ENCODE results near the gene NEURL3.
"Not testable (repeated sequence)": the region's sequence is repeated elsewhere in the genome, so short reads cannot be mapped to it uniquely, and the experiment has no call there.

Gene NEURL3

DNA sequence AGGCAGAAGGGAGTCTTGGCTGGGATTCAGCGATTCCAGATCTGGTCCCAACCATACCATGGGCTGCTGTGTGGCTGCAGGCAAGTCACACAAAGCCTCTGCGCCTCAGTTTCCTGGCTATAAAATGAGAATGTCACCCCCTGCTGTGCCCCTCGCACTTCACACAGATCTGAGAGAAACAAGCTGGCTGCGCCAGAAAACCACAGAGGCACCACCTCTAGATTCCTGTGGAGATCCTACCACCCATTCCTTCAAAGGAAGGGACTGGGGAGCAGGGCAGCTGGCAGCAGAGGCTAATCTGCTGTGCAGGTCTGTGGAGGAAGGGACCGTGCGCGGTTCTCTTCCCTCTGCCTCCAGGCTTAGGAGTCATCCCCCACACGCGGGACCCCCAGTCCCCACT lies 19.8 kb downstream of the NEURL3 start:
- DNase-seq (ENCODE audit: low spot score) = no peak

DNA sequence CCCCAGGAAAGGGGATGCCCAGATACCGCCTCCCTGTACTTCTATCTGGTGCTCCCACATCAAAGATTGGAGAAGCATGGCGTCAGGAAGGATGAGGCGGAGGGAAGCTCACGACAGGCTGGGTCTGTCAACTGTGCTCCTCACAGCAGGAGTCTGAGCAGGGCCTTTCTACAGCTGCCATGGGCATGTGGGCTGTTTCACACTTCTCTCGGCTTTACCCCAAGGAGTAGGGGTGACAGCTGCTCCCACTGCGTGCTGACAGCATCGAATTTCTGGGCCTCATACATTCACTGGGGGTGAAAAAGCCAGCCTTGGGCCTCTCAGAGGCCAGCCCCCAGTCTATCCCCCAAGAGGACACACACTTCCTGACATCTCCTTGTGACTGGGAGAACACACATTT lies 21.1 kb downstream of the NEURL3 start:
- DNase-seq (ENCODE audit: low spot score) = no peak

DNA sequence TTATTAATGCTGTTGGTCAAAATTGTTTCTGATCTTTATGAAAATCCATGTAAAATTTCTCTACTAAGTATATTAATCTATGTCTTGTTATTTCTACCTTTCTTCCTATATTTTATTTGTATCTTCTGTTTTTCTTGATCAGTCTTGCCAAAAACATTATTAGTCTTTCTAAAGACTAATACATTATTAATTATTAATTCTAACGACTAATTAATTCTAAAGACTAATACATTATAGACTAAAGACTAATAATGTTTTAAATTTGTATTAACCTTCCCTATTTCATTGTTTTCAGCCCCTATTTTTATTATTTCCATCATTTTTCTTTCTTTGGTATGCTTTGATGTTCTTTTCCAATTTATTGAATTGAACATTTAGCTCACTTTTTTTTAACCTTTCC lies 27.7 kb downstream of the NEURL3 start:
- DNase-seq (ENCODE audit: low spot score) = no peak

DNA sequence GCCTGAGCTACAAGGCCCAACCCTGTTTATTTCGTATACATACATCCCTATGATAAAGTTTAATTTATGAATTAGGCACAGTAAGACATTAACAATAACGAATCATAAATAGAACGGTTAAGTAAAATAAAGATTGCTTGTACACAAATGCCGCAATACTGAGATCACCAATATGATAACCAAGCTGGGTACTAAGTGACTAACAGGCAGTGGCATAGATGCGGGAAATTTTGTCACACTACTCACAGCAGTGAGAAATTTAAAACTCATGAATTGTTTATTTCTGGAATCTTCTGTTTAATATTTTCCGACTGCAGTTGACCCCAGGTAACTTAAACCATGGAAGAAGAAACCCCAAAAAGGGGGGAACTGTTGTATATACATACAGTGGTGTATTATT lies 33.4 kb downstream of the NEURL3 start:
- no peak for DNase-seq (ENCODE audit: low spot score)

DNA sequence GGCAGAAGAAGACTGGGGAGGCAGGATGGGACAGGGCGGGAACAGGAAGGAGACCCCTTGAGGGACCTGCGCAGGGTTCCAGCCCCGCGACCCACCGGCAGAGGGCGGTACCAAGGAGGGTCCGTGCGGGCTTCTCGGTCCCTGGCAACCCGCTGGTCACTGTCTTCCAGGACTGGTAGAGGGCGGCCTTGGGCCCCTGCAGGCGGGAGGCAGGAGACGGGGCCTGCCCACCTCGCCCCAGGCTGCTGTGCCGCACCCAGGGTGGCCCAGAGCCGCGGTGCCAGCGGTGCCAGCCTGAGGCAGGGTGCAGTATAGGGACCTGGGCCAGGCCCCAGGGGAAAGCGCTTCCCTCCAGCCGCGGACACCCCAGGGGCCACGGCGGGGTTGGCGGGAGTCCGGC lies 34.5 kb downstream of the NEURL3 start:
- peak; percentile 47 for DNase-seq (ENCODE audit: low spot score)

- DNase-seq (ENCODE audit: low spot score) = no peak
Measured at GRCh38 chr2:96470109-96470508, 35.0 kb downstream of the NEURL3 start.

- no peak for DNase-seq (ENCODE audit: low spot score)
Measured at GRCh38 chr2:96468904-96469303, 36.3 kb downstream of the NEURL3 start.

DNA sequence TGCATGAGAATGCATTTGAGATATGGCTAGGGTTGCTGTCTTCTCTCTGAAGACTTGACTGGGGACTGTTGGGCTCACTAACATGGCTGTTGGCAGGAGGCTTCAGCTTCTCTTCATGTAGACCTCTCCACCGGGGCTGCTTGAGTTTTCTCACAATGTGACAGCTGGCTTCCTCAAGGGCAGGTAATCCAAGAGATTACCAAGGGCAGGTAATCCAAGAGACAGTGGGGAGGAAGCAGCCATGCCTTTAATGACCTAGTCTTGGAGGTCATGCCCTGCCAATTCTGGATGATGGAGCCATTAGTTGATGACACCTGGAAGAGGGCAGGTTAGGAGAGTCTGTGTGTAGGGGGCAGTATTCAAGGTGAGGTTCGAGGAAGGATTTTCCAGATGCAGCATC lies 40.5 kb downstream of the NEURL3 start:
- no peak for DNase-seq (ENCODE audit: low spot score)

- DNase-seq (ENCODE audit: low spot score) = no peak
Measured at GRCh38 chr2:96464061-96464460, 41.1 kb downstream of the NEURL3 start.

DNA sequence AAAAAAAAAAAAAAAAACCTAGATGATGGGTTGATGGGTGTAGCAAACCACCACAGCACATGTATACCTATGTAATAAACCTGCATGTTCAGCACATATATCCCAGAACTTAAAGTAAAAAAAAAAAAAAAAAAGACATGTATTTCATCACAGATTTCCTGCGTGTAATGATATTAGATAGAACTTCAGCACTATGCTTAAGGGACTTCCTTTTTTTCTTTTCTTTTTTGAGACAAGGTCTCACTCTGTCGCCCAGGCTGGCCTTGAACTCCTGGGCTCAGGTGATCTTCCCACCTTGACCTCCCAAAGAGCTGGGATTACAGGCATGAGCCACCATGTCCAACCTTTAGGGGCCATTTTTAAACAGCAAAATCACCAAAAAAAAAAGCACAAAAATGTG lies 42.0 kb downstream of the NEURL3 start:
- DNase-seq (ENCODE audit: low spot score) = no peak

DNA sequence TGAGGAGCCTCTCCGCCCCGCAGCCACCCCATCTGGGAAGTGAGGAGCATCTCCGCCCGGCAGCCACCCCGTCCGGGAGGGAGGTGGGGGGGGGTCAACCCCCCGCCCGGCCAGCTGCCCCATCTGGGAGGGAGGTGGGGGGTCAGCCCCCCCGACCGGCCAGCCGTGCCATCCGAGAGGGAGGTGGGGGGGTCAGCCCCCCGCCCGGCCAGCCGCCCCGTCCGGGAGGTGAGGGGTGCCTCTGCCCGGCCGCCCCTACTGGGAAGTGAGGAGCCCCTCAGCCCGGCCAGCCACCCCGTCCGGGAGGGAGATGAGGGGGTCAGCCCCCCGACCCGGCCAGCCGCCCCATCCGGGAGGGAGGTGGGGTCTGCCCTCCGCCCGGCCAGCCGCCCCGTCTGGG lies 43.5 kb downstream of the NEURL3 start:
- not testable (repeated sequence) for DNase-seq (ENCODE audit: low spot score)

DNA sequence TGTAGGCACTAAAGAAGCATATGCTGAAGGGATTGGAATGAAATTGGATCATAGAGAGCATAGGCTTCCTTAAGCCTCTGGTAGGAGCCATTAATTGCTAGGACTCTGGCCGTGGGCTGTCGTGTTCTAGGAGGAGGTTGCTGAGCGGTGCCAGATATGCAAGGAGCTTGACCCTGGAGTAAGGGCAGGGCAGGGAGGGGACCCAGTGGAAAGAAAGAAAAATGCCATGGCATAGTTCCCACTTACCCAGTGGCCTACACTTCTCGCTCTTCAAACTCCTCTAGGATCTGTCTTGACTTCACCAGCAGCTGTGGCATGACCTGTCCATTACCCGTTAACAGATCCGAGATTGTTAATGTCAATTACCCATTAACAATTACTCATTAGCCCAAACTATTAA lies 53.1 kb downstream of the NEURL3 start:
- DNase-seq (ENCODE audit: low spot score) = no peak

GRCh38 chr2:96449637-96450036 lies 55.5 kb downstream of the NEURL3 start:
- no peak for DNase-seq (ENCODE audit: low spot score)

- no peak for DNase-seq (ENCODE audit: low spot score)
Measured at GRCh38 chr2:96449174-96449573, 56.0 kb downstream of the NEURL3 start.

- no peak for DNase-seq (ENCODE audit: low spot score)
Measured at GRCh38 chr2:96447726-96448125, 57.4 kb downstream of the NEURL3 start.
